ENCODE results near the gene TNFRSF6B.

GRCh38 chr20:63653974-63654668, 42.3 kb upstream of the TNFRSF6B start:
- TF ChIP-seq CTCF (conservative IDR thresholded peaks at IDR 0.05 in 1 of 2, IDR thresholded peaks at IDR 0.05 in 1 of 2; ENCODE audit: low read depth in 1 of 2, low read length in 2 of 2): no peak
- TF ChIP-seq EZH2 (IDR thresholded peaks at IDR 0.05; ENCODE audit: low read length, missing control alignments): no peak

Measured in fibroblast of lung (primary cell).